Stomach (tissue), 9 donors: ENCODE data around the gene PCDHA3. TPM values are rescaled to one million over a fixed set of nuclear protein-coding genes. Genes with fewer than 3 reads are reported as not detected.
"Not testable (repeated sequence)": the region's sequence is repeated elsewhere in the genome, so short reads cannot be mapped to it uniquely, and the experiment has no call there.

Experiments used
- DNase-seq, 2 donors: peaks; one replicate each; pipeline versions ENCODE4 v3.0.0 to v3.0.0-alpha.2; 2013 to 2019
- H3K27ac ChIP-seq, 5 donors: fragments of 200-600 bp in 4 of 5; sonication (generic) in 4 of 5; one replicate each; pipeline ENCODE4 v1.5.1; 2013 to 2019; ENCODE audit warnings: mild to moderate bottlenecking in 1 of 5, moderate library complexity in 1 of 5
- H3K27me3 ChIP-seq, 3 donors: fragments of 200-600 bp; sonication (generic); one replicate each; pipeline ENCODE4 v1.5.1; 2017 to 2019; ENCODE audit warnings: mixed run types in 1 of 3
- H3K36me3 ChIP-seq, 4 donors: fragments of 200-600 bp; sonication (generic); 1 replicate in 3 of 4; 2 replicates in 1 of 4; pipeline ENCODE4 v1.5.1; 2016 to 2019
- H3K4me1 ChIP-seq, 4 donors: fragments of 200-600 bp; sonication (generic); one replicate each; pipeline ENCODE4 v1.5.1; 2016 to 2019
- H3K4me3 ChIP-seq, 4 donors: fragments of 200-600 bp; sonication (generic) in 3 of 4; one replicate each; pipeline ENCODE4 v1.5.1; 2016 to 2019; ENCODE audit warnings: mild to moderate bottlenecking in 1 of 4
- H3K9me3 ChIP-seq, 4 donors: fragments of 200-600 bp; sonication (generic); one replicate each; pipeline ENCODE4 v1.5.1; 2016 to 2019
- CTCF ChIP-seq, 7 experiments: fragments of 450-650 bp in 4 of 7; fragments of 200-600 bp in 3 of 7; sonication (generic) in 3 of 7; IDR thresholded peaks; one replicate each; pipeline ENCODE4 v1.5.1; 2016 to 2019; ENCODE audit warnings: antibody characterized with exemption in 7 of 7, control low read depth in 2 of 7, mild to moderate bottlenecking in 1 of 7
- EP300 ChIP-seq: sonication (generic); formaldehyde crosslinking; IDR thresholded peaks from one replicate; pipeline ENCODE4 v1.6.1; 2017; ENCODE audit warnings: antibody characterized with exemption
- POLR2A ChIP-seq, 4 donors: fragments of 450-650 bp; IDR thresholded peaks; one replicate each; pipeline ENCODE4 v1.6.1; 2016; ENCODE audit warnings: antibody characterized with exemption in 4 of 4, control low read depth in 2 of 4, mild to moderate bottlenecking in 1 of 4, moderate library complexity in 1 of 4
- POLR2AphosphoS5 ChIP-seq, 3 donors: sonication (generic); formaldehyde crosslinking; IDR thresholded peaks; one replicate each; pipeline ENCODE4 v1.6.1; 2016; ENCODE audit warnings: antibody characterized with exemption in 3 of 3
- WGBS, 5 donors: extraction: QIAGEN DNeasy Blood & Tissue Kit in 3 of 5; methylation state at CpG; one replicate each; pipeline versions ENCODE4 v1.1.5 to v1.1.7; 2013 to 2018; 5-methylcytosine and 5-hydroxymethylcytosine counted together
- intact Hi-C: fragments of 100-400 bp; cut with DNase I; formaldehyde crosslinking; loops from one replicate; pipeline ENCODE4 v1.15.1; 2023; ENCODE audit warnings: low total_unique reads
- polyA plus RNA-seq, 3 donors: library from polyadenylated mRNA; stranded (reverse); fragments of 200-250 nt; gene quantifications; one replicate each; pipeline ENCODE4 v1.2.3, GENCODE V29; 2013
- total RNA-seq, 5 donors: library from RNA; depleted of rRNA; stranded (reverse); fragments of >200 nt; gene quantifications; one replicate each; pipeline versions ENCODE4 v1.1.0 to v1.2.3, GENCODE V29; 2014 to 2016
- donor health status: healthy with polysubstance abuse.
- donor health status: Bipolar disorder and iron deficiency.
- donor health status: healthy.

The PCDHA3 gene
- total and polyA plus RNA-seq, 8 donors, result under 0.01 to 1.2 (median 0.08) TPM; not detected in 3

- TF ChIP-seq POLR2AphosphoS5 (IDR thresholded peaks at IDR 0.05), result no peak
- no peak for TF ChIP-seq EP300
- H3K4me1 ChIP-seq, result no peaks in the 10 kb centered on the region
- H3K36me3 ChIP-seq, result no peaks in the 10 kb centered on the region
- no peak overlapping the region for H3K4me3 ChIP-seq
- WGBS, 5 donors, result 75 to 88% (median 83%) methylated on average over 4 of the region's 4 CpGs
- intact Hi-C loops, result no loop called here
- no peaks in the 10 kb centered on the region for H3K27me3 ChIP-seq
- H3K9me3 ChIP-seq, result peaks cover 48 to 100% (median 87%) of the 10 kb centered on the region in 4 donors
- no peak overlapping the region for H3K27ac ChIP-seq
- no peak for DNase-seq
Measured at GRCh38 chr5:140767444-140767843, 33.4 kb upstream of the PCDHA3 start.

GRCh38 chr5:140780512-140780911 lies 20.3 kb upstream of the PCDHA3 start:
- H3K4me3 ChIP-seq, result no peak overlapping the region
- no peaks in the 10 kb centered on the region for H3K36me3 ChIP-seq
- WGBS, 5 donors, result 79 to 88% (median 83%) methylated on average over 1 of the region's 1 CpG
- no peak for TF ChIP-seq CTCF (IDR thresholded peaks at IDR 0.05)
- no peak for TF ChIP-seq EP300
- no peak for TF ChIP-seq POLR2A (IDR thresholded peaks at IDR 0.05)
- no peak for TF ChIP-seq POLR2AphosphoS5 (IDR thresholded peaks at IDR 0.05)
- H3K27ac ChIP-seq, result no peak overlapping the region
- peaks cover 9 to 91% (median 88%) of the 10 kb centered on the region in 4 donors for H3K9me3 ChIP-seq
- no peak for DNase-seq
- H3K4me1 ChIP-seq, result no peaks in the 10 kb centered on the region
- H3K27me3 ChIP-seq, result peaks cover 0 to 5% (median 0%) of the 10 kb centered on the region in 3 donors
- intact Hi-C loops, result no loop called here

- Histone ChIP-seq H3K4me3 (no peak within 1 kb of the TSS), H3K9me3 (peaks cover 23 to 89% (median 83%) of the 10 kb centered on the region in 4 donors), H3K27me3 (peaks cover 0 to 42% (median 0%) of the 10 kb centered on the region in 3 donors), H3K36me3 (no peaks in the 10 kb centered on the region), H3K4me1 (no peaks in the 10 kb centered on the region), H3K27ac (no peak within 1 kb of the TSS)
- 20 to 44% (median 21%) methylated on average over 20 to 29 of the region's 29 CpGs for WGBS, 5 donors
- TF ChIP-seq EP300, result no peak
- no peak for TF ChIP-seq POLR2AphosphoS5 (IDR thresholded peaks at IDR 0.05)
- TF ChIP-seq CTCF (IDR thresholded peaks at IDR 0.05), result no peak
- TF ChIP-seq POLR2A (IDR thresholded peaks at IDR 0.05), result no peak
- DNase-seq, result no peak
- intact Hi-C loops, result no loop called here
Measured at GRCh38 chr5:140785905-140786686, 14.8 kb upstream of the PCDHA3 start, which contains the start of gene PCDHA1. TSS of gene PCDHA1 (plus strand) at chr5:140786140.

- H3K4me1 ChIP-seq, intact Hi-C loops, H3K36me3 ChIP-seq, H3K4me3 ChIP-seq, DNase-seq, H3K27ac ChIP-seq: not testable (repeated sequence)
- Histone ChIP-seq H3K27me3 (peaks cover 0 to 42% (median 3%) of the 10 kb centered on the region in 3 donors), H3K9me3 (peaks cover 23 to 89% (median 82%) of the 10 kb centered on the region in 4 donors)
- WGBS, 5 donors, result 44 to 64% (median 51%) methylated on average over 16 to 44 of the region's 44 CpGs
Measured at GRCh38 chr5:140787422-140787821, 13.4 kb upstream of the PCDHA3 start.

- WGBS, 5 donors, result 41 to 50% (median 46%) methylated on average over 17 to 70 of the region's 70 CpGs
- H3K4me3 ChIP-seq, H3K4me1 ChIP-seq, H3K36me3 ChIP-seq, DNase-seq, intact Hi-C loops, H3K27ac ChIP-seq: not testable (repeated sequence)
- peaks cover 0 to 38% (median 3%) of the 10 kb centered on the region in 3 donors for H3K27me3 ChIP-seq
- peaks cover 23 to 89% (median 82%) of the 10 kb centered on the region in 4 donors for H3K9me3 ChIP-seq
Measured at GRCh38 chr5:140787849-140788504, 12.9 kb upstream of the PCDHA3 start.
